NCI-H2171 (cell line): ENCODE results near the gene DYNLL2.
A peak's percentile ranks its signal among the peaks of the same experiment; 100 is the strongest.
"Not testable (repeated sequence)": the region's sequence is repeated elsewhere in the genome, so short reads cannot be mapped to it uniquely, and the experiment has no call there.

Experiments used
- DNase-seq: peaks from one replicate; lab custom pipeline; 2025; lab: John Stamatoyannopoulos, UW

Gene DYNLL2

DNA sequence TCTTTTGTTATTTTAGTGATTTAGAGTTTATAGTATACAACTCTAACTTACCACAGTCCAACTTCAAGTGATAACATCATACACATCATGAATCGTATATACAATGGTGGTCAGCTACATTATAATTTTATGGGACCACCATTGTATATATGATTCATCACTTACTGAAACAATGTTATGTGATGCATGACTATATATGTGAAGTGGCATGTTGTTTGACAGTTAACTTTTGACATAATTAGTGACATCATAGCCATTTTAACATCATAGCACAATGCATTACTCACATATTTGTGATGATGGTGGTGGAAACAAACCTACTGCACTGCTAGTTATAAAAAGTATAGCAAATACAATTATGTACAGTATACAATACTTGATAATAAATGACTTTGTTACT, 21.9 kb downstream of the DYNLL2 start:
- no peak for DNase-seq

DNA sequence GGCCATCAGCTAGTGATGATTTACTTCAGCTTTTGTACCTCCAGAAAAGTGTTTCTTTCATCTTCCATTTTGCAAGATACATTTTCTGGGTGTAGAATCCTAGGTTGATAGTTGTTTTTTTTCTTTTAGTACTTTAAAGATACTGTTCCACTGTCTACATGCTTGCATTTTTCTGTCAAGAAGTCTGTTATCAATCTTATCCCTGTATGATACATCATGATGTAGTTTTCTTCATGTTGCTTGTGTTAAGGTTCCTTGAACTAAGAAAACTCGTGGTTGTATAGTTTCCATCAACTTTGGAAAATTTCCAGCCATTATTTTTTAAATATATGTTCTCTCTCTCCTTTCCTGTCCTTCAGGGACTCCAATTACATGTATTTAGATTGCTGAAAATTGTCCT, 24.1 kb downstream of the DYNLL2 start:
- no peak for DNase-seq

DNA sequence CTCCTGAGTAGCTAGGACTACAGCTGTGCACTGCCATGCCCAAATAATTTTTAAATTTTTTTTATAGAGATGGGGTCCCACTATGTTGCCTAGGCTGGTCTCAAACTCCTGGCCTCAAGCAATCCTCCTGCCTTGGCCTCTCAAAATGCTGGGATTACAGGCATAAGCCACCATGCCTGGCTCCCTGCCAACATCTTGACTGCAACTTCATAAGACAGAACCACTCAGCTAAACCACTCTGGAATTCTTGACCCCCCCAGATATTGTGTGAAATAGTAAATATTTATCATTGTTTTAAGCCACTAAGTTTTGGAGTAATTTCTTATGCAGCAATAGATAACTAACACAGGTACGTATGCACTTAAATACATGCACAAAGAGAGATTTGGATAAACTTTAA, 26.0 kb downstream of the DYNLL2 start:
- DNase-seq = no peak

DNA sequence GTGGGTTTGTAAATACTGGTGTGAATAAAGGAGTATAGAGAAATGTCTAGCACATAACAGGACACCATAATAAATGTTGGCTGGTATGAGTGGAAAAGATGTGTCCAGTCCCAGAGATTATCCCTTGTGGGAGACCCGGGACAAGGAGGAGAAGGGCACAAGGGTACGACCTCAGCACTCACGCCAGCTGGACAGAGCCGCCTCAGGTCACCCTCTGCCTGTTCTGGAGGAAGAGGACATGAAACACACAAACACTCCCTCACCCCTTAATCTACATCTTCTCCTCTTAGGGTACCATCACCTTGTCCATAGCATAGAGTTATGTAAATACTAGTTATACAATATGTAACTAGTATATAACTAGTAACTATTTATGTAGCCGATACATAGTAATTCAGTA, 26.8 kb downstream of the DYNLL2 start:
- no peak for DNase-seq

DNA sequence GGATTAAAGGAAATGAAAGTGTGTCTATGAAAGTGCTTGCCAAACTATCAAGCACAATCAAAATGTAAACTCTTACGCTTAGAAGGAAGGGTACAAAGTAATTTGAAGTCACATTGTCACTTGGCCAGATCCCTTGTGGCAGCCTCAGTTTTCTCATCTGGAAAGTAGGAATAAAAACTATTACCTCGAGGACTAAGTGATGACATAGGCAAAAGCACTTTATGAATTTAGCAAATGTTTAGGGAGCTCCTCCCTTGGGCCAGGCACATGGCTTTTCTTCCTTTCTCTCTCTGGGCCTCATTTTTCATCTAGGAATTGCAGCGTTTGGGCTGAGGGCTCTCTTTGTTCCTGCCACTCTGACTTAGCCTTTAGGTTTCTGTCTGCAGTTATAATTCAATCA, 28.5 kb downstream of the DYNLL2 start:
- no peak for DNase-seq

DNA sequence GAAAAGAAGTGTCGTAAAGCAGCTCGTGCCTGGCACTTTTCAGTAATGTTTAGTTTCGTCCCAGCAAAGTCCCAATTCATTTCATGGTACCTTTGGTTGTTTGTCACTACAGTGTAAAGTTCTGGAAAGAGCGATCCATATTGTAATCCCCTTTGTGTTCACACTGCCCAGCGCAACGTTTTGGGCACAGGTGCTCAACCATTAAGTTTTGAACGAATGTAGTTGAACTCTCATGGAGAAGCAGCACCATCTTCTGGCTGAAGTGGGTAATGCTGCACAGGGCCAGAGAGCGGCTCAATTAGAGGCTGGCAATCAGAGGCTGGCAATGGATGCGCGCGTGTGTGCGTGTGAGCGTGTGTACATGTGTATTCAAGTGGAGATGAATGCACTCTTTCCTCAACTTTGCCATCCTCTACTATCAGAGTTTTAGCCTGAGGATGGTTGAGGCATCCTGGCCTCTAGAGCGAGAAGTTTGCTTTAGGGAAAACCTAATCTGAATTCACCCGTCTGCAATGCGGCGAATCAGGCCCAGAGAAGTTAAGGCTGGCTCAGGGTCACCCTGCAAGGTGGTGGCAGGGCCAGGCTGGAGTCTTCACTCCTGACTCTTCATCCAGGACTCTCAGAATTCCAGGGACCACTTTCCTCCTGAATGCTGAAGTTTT, 29.9 kb downstream of the DYNLL2 start:
- peak; percentile 55 for DNase-seq

DNA sequence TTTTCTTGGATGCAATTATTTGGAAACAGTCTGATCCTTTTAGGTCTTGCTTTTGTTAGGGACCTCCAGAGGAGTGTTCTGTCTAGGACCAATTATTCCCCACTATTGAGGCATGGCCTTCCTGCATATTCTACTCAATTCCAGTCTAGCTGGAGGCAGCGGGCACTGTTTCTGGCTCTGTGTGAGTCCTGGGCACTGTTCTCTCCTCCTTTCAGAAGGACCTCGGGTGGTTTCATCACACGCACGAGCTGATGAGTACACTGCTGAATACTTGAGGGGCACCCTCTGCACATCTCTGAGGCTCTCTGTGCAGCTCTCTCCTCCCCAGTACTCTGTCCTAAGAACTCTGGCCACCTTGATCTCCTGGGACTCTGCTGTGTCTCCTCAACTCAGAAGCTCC, 30.7 kb downstream of the DYNLL2 start:
- no peak for DNase-seq

DNA sequence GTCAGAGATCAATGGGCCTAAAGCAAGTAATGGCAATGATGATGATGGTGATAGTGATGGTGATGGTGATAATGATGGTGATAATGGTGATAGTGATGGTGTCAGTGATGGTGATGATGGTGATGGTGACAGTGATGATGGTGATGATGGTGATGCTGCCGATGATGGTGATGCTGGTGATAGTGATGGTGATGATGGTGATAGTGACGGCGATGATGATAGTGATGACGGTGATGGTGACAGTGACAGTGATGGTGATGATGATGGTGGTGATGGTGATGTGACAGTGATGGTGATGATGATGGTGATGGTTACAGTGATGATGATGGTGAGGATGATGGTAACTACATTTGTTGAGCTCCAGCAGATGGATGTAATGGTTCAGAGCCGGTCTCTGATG, 34.2 kb downstream of the DYNLL2 start:
- DNase-seq = no peak

DNA sequence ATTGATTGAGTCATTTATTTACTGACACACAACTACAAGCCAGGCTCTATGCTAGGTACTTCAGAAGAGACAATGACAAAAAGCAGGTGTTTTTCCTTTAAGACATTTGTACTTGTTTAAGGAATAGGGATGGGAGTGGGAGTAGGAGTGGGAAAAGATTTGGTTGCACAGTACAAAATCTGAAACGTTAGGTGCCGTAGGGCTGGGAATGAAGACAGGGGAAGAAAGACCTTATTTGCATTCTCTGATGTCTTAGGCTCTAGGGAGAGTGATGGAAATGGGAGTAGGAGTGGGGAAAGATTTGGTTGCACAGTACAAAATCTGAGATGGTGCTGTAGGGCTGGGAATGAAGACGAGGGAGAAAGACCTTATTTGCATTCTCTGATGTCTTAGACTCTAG, 36.3 kb downstream of the DYNLL2 start:
- DNase-seq = no peak

DNA sequence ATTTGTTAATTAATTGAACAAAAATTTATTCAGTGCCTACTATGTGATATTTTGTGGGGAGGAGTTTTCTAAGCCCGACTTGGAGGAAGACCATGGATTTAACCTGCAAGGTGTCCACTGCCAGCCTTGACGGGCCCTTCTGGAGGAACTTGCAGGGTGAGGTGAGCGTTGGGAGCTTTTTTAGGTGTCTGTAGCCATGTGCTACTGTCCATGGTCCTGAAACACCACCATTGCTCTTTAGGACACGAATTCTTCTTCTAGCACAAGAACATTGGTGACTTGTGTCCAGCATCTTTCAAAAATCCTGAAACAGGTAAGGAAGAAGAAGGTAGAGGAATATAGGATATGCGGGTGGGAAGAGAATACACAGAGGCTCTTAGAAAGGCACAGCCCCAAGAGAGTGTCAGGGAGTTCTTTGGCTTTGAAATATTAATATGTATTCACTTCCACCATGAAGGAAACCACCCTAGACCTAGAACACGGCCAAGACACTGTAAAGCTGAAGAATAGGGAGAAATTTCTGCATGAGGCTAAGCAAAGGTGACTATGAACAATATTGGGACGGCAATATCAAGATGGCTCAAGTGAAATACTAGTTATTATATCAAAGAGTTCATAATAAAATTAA, 37.1 kb downstream of the DYNLL2 start:
- no peak for DNase-seq

DNA sequence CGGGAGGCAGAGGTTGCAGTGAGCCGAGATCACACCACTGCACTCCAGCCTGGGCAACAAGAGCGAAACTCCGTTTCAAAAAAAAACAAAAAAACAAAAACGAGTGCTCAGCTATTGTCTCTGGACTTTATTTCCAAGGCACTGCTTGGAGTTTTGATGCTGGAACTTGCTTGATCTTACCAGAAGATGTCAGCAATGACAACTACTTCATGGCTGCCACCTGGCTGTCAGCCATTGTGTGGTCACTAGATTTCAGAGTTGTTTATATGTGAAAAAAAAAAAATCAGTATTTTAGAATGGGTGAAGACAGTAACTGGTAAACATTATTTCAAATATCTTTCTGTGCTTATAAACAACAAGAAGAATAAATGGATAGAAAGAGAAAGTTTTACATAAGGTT, 38.7 kb downstream of the DYNLL2 start:
- DNase-seq = peak; percentile 63

DNA sequence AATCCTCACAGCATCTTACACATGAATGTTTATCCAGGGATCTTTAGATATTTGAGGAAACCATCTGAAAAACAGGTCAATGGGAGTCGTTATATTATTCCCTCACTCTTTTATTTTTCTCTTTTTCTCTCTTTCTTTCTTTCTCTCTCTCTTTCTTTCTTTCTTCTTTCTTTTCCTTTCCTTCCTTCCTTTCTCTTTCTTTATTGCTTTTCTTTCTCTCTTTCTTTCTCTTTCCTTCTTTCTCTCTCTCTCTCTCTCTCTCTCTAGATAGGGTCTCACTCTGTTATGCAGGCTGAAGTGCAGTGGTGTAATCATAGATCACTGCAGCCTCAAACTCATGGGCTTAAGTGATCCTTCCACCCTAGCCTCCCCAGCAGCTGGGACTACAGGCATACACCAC, 44.6 kb downstream of the DYNLL2 start:
- no peak for DNase-seq

DNA sequence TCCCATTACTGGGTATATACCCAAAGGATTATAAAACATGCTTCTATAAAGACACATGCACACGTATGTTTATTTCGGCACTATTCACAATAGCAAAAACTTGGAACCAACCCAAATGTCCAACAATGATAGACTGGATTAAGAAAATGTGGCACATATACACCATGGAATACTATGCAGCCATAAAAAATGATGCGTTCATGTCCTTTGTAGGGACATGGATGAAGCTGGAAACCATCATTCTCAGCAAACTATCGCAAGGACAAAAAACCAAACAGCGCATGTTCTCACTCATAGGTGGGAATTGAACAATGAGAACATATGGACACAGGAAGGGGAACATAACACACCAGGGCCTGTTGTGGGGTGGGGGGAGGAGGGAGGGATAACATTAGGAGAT, 49.5 kb downstream of the DYNLL2 start:
- not testable (repeated sequence) for DNase-seq

DNA sequence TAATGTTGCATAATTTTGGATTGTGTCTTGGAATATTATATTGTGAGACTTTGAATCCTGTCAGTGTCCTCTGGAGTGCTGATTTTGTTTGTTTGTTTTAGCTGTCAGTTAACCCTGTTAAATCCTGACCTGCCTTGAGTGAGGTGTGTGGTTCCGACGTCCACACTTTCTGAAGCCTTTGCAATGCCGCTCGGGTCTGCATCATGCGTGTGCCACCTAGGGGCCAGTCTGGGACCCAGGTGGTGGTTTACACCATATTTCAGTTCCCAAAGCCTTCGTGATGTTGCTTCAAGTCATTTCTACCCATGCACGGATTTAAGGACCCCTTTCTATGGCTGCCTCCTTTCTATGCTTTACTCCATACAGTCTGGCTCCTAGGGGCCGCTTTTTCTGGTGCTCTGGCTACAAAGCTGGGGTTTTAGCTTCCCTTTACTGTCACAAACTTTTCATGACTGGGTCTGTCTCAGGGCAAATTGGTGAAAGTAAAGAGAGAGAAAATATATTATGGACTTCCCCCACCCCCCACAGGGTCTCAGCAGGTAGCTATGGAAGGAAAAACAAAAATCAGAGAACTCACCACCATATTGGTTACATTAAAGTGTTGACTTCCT, 53.6 kb downstream of the DYNLL2 start:
- DNase-seq = no peak

DNA sequence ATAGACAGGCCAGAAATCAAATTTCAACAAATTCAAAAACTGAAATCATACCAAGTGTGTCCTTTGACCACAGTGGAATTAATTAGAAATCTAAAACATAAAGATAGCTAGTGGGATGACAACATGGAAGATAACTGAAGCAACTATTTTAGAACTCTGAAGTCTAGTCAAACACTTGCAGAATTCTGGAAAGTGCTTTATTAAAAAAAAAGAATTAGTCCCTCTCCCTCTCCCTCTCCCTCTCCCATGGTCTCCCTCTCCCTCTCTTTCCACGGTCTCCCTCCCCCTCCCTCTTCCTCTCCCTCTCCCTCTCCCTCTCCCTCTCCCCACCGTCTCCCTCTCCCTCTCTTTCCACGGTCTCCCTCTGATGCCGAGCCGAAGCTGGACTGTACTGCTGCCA, 58.3 kb downstream of the DYNLL2 start:
- no peak for DNase-seq

DNA sequence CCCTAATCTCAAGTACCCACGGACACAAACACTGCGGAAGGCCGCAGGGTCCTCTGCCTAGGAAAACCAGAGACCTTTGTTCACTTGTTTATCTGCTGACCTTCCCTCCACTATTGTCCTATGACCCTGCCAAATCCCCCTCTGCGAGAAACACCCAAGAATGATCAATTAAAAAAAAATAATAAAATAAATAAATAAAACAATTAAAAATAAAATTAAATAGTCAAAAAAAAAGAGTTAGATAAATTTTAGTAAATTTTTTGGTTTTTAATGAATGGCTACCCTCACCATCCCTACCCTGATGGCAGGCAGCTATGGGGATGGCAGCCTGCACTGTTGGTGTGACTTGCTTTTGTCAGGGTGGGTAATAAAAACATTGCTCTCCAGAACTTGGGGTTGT, 60.1 kb downstream of the DYNLL2 start:
- not testable (repeated sequence) for DNase-seq

DNA sequence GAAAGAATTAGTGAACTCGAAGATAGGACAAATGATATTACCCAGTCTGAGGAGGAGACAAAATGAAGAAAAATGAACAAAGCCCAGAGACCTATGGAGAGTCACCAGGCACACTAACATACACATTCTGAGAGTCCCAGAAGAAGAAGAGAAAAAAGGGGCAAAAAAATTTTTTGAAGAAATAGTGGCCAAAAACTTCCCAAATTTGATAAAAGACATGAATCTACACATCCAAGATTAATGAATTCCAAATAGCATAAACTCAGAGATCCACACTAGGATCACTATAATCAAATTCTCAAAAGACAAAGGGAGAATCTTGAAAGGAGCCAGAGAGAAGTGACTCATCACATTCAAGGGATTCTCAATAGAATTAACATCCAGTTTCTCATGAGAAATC, 61.6 kb downstream of the DYNLL2 start:
- no peak for DNase-seq
